ENCODE measurements around the gene HEPACAM2. TPM values are rescaled to one million over a fixed set of nuclear protein-coding genes. Genes with fewer than 3 reads are reported as not detected.

The HEPACAM2 gene
- total and polyA plus RNA-seq, 4 experiments from 2014 or later = 0.15 TPM; not detected in 3

DNA sequence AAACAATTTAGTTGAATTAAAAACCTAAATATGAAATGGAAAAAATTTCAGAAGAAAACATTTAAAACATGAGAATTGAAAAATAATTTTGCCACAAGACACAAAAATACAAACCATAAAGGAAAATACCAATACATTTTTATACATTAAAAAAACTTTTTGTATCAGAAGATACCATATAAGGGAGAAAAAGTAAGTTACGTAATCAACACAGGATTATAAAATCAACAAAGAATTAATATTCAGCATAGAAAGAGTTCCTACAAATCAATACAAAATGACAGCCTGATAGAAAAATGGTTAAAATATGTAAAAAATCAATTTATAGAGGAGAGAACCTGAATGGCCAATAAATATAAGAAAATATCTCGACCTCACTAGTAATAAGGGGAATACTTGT lies 61.5 kb downstream of the HEPACAM2 start:
- Histone ChIP-seq H3K27ac (ENCODE audit: low read depth, low read length) (no peak overlapping the region), H3K4me1 (ENCODE audit: insufficient read depth, low read length) (peaks cover 4% of the 10 kb centered on the region), H3K36me3 (ENCODE audit: insufficient read depth, low read length) (no peaks in the 10 kb centered on the region), H3K4me3 (ENCODE audit: low read length in 2 of 2) (no peak overlapping the region), H3K9me3 (ENCODE audit: control insufficient read depth in 1 of 2, low read length in 2 of 2) (no peaks in the 10 kb centered on the region), H3K27me3 (ENCODE audit: insufficient read depth, low read length) (no peaks in the 10 kb centered on the region)
- DNase-seq = no peak
- Mint-ChIP-seq H3K27me3 (no peaks in the 10 kb centered on the region), H3K9me3 (peaks cover 4 to 38% (median 15%) of the 10 kb centered on the region in 8 donors), H3K4me1 (peaks cover 4 to 16% (median 6%) of the 10 kb centered on the region in 4 donors), H3K36me3 (peaks cover 0 to 2% of the 10 kb centered on the region in 2 donors), H3K4me3 (no peak overlapping the region), H3K27ac (peak overlapping the region in 3 of 7 donors; percentile 24 to 47 (median 31))
- intact Hi-C loops (cut with micrococcal nuclease) = no loop called here
- ChIA-PET POLR2A (ENCODE audit: partially characterized antibody) (no interaction called here), CTCF (ENCODE audit: partially characterized antibody) (no interaction called here)

DNA sequence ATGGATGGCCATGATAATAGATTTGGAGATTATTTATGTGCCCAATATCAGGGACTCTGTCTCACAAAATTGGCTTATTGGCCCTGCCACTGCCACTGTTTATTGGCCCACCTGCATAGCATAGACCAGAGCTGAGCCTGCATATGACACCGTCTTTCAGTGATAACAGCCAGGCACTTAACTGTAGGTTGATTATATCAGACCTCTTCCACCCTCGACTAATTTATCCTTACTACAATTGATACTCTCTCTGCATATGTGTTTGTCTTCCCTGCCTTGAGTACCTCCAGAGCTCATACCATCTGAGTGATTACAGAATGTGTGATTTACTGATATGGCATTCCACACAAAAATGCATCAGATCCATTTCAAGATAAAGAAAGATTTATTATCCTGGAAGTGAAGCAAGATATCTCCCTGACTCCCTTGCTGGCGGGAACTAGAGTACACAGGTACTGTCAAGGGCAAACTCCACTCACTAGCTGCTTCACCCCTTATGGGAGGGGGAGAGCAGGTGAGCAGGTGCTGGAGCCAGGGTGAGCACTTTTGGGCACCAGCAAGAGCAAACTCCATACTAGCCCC lies 65.0 kb downstream of the HEPACAM2 start:
- CTCF ChIA-PET (ENCODE audit: partially characterized antibody) = no interaction called here
- H3K27ac Mint-ChIP-seq = peak overlapping the region in 1 of 7 donors; percentile 59
- H3K9me3 Mint-ChIP-seq = peaks cover 0 to 17% (median 6%) of the 10 kb centered on the region in 8 donors

DNA sequence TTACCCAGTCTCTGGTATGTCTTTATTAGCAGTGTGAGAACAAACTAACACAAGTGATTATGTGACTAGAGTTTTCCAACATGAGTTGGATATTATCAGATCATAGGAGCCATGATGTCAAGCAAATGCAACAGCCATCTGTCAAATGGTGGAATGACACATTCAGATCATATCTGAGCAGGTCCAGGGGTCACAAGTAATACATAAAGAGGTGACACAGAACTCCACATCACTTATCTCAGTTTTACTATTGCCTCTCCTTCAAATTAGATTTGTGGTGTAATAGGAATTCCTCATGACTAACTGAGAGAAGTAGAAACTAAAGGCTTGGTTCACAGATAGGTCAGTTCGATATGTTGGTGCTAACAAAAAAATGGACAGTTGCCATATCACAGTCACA lies 65.9 kb downstream of the HEPACAM2 start:
- H3K27me3 Mint-ChIP-seq = no peaks in the 10 kb centered on the region
- Histone ChIP-seq H3K27ac (ENCODE audit: low read depth, low read length) (no peak overlapping the region), H3K27me3 (ENCODE audit: insufficient read depth, low read length) (no peaks in the 10 kb centered on the region), H3K4me1 (ENCODE audit: insufficient read depth, low read length) (peaks cover 4% of the 10 kb centered on the region), H3K9me3 (ENCODE audit: control insufficient read depth in 1 of 2, low read length in 2 of 2) (no peaks in the 10 kb centered on the region), H3K36me3 (ENCODE audit: insufficient read depth, low read length) (no peaks in the 10 kb centered on the region), H3K4me3 (ENCODE audit: low read length in 2 of 2) (no peak overlapping the region)
- no peaks in the 10 kb centered on the region for H3K36me3 Mint-ChIP-seq
- ChIA-PET CTCF (ENCODE audit: partially characterized antibody) (no interaction called here), POLR2A (ENCODE audit: partially characterized antibody) (no interaction called here)
- no peak for DNase-seq
- intact Hi-C loops (cut with micrococcal nuclease) = no loop called here
- peaks cover 0 to 17% (median 6%) of the 10 kb centered on the region in 8 donors for H3K9me3 Mint-ChIP-seq
- no peak overlapping the region for H3K4me3 Mint-ChIP-seq
- H3K4me1 Mint-ChIP-seq = peaks cover 0 to 5% (median 1%) of the 10 kb centered on the region in 4 donors
- H3K27ac Mint-ChIP-seq = no peak overlapping the region

More for the DNA sequence above, 65.0 kb downstream of the HEPACAM2 start:
- POLR2A ChIA-PET (ENCODE audit: partially characterized antibody) = no interaction called here
- Histone ChIP-seq H3K4me1 (ENCODE audit: insufficient read depth, low read length) (peaks cover 4% of the 10 kb centered on the region), H3K4me3 (ENCODE audit: low read length in 2 of 2) (no peak overlapping the region), H3K27me3 (ENCODE audit: insufficient read depth, low read length) (no peaks in the 10 kb centered on the region), H3K36me3 (ENCODE audit: insufficient read depth, low read length) (no peaks in the 10 kb centered on the region), H3K9me3 (ENCODE audit: control insufficient read depth in 1 of 2, low read length in 2 of 2) (no peaks in the 10 kb centered on the region), H3K27ac (ENCODE audit: low read depth, low read length) (no peak overlapping the region)
- intact Hi-C loops (cut with micrococcal nuclease) = no loop called here
- H3K27me3 Mint-ChIP-seq = no peaks in the 10 kb centered on the region
- H3K4me1 Mint-ChIP-seq = peaks cover 4 to 13% (median 5%) of the 10 kb centered on the region in 4 donors
- H3K36me3 Mint-ChIP-seq = no peaks in the 10 kb centered on the region
- no peak overlapping the region for H3K4me3 Mint-ChIP-seq
- no peak for DNase-seq

- H3K36me3 ChIP-seq (ENCODE audit: insufficient read depth, low read length) = no peaks in the 10 kb centered on the region
- no peak overlapping the region for H3K27ac ChIP-seq (ENCODE audit: low read depth, low read length)
- CTCF ChIA-PET (ENCODE audit: partially characterized antibody) = no interaction called here
- no peak overlapping the region for H3K4me3 Mint-ChIP-seq
- no peaks in the 10 kb centered on the region for H3K36me3 Mint-ChIP-seq
- H3K27me3 Mint-ChIP-seq = no peaks in the 10 kb centered on the region
- intact Hi-C loops (cut with micrococcal nuclease) = no loop called here
- no peaks in the 10 kb centered on the region for H3K4me1 ChIP-seq (ENCODE audit: insufficient read depth, low read length)
- H3K27me3 ChIP-seq (ENCODE audit: insufficient read depth, low read length) = no peaks in the 10 kb centered on the region
- peaks cover 0 to 17% (median 6%) of the 10 kb centered on the region in 8 donors for H3K9me3 Mint-ChIP-seq
- H3K4me3 ChIP-seq (ENCODE audit: low read length in 2 of 2) = no peak overlapping the region
- no peak for DNase-seq
- peak overlapping the region in 1 of 7 donors; percentile 38 for H3K27ac Mint-ChIP-seq
- POLR2A ChIA-PET (ENCODE audit: partially characterized antibody) = no interaction called here
- no peaks in the 10 kb centered on the region for H3K4me1 Mint-ChIP-seq
- no peaks in the 10 kb centered on the region for H3K9me3 ChIP-seq (ENCODE audit: control insufficient read depth in 1 of 2, low read length in 2 of 2)
Measured at GRCh38 chr7:93159490-93159889, 66.8 kb downstream of the HEPACAM2 start.

GRCh38 chr7:93156884-93157283 lies 69.4 kb downstream of the HEPACAM2 start:
- Mint-ChIP-seq H3K4me3 (no peak overlapping the region), H3K27me3 (no peaks in the 10 kb centered on the region), H3K9me3 (peaks cover 0 to 11% (median 3%) of the 10 kb centered on the region in 8 donors), H3K4me1 (no peaks in the 10 kb centered on the region), H3K27ac (no peak overlapping the region), H3K36me3 (no peaks in the 10 kb centered on the region)
- no peak for DNase-seq
- ChIA-PET POLR2A (ENCODE audit: partially characterized antibody) (no interaction called here), CTCF (ENCODE audit: partially characterized antibody) (interaction anchor here (0.5 kb wide), 1 partner anchor 14 kb away, joined by 3 read pairs; no protein-coding TSS in a partner anchor)
- no peaks in the 10 kb centered on the region for H3K27me3 ChIP-seq (ENCODE audit: insufficient read depth, low read length)
- no peaks in the 10 kb centered on the region for H3K36me3 ChIP-seq (ENCODE audit: insufficient read depth, low read length)
- H3K27ac ChIP-seq (ENCODE audit: low read depth, low read length) = no peak overlapping the region
- intact Hi-C loops (cut with micrococcal nuclease) = no loop called here
- H3K4me1 ChIP-seq (ENCODE audit: insufficient read depth, low read length) = no peaks in the 10 kb centered on the region
- no peak overlapping the region for H3K4me3 ChIP-seq (ENCODE audit: low read length in 2 of 2)
- H3K9me3 ChIP-seq (ENCODE audit: control insufficient read depth in 1 of 2, low read length in 2 of 2) = no peaks in the 10 kb centered on the region

GRCh38 chr7:93150200-93150835 lies 76.0 kb downstream of the HEPACAM2 start:
- DNase-seq = no peak
- peaks cover 13 to 21% of the 10 kb centered on the region in 2 donors for H3K36me3 Mint-ChIP-seq
- H3K9me3 Mint-ChIP-seq = no peaks in the 10 kb centered on the region
- CTCF ChIA-PET (ENCODE audit: partially characterized antibody) = no interaction called here
- Histone ChIP-seq H3K9me3 (ENCODE audit: control insufficient read depth in 1 of 2, low read length in 2 of 2) (no peaks in the 10 kb centered on the region), H3K27ac (ENCODE audit: low read depth, low read length) (no peak overlapping the region), H3K4me3 (ENCODE audit: low read length in 2 of 2) (no peak overlapping the region), H3K4me1 (ENCODE audit: insufficient read depth, low read length) (peaks cover 25% of the 10 kb centered on the region), H3K36me3 (ENCODE audit: insufficient read depth, low read length) (no peaks in the 10 kb centered on the region), H3K27me3 (ENCODE audit: insufficient read depth, low read length) (no peaks in the 10 kb centered on the region)
- POLR2A ChIA-PET (ENCODE audit: partially characterized antibody) = no interaction called here
- H3K4me1 Mint-ChIP-seq = peaks cover 24 to 32% (median 28%) of the 10 kb centered on the region in 4 donors
- peak overlapping the region in 4 of 8 donors; percentile 11 to 27 (median 20) for H3K4me3 Mint-ChIP-seq
- intact Hi-C loops (cut with micrococcal nuclease) = no loop called here
- H3K27ac Mint-ChIP-seq = no peak overlapping the region
- no peaks in the 10 kb centered on the region for H3K27me3 Mint-ChIP-seq

- H3K27ac Mint-ChIP-seq = peak overlapping the region; percentile 66 to 97 (median 94)
- Histone ChIP-seq H3K27ac (ENCODE audit: low read depth, low read length) (peak overlapping the region; percentile 58), H3K4me1 (ENCODE audit: insufficient read depth, low read length) (peaks cover 30% of the 10 kb centered on the region), H3K27me3 (ENCODE audit: insufficient read depth, low read length) (no peaks in the 10 kb centered on the region), H3K9me3 (ENCODE audit: control insufficient read depth in 1 of 2, low read length in 2 of 2) (no peaks in the 10 kb centered on the region), H3K36me3 (ENCODE audit: insufficient read depth, low read length) (peaks cover 14% of the 10 kb centered on the region), H3K4me3 (ENCODE audit: low read length in 2 of 2) (peak overlapping the region in 1 of 2 donors; percentile 59)
- POLR2A ChIA-PET (ENCODE audit: partially characterized antibody) = no interaction called here
- no peak for DNase-seq
- peak overlapping the region; percentile 66 to 96 (median 89) for H3K4me3 Mint-ChIP-seq
- H3K9me3 Mint-ChIP-seq = no peaks in the 10 kb centered on the region
- H3K36me3 Mint-ChIP-seq = peaks cover 25 to 30% of the 10 kb centered on the region in 2 donors
- H3K27me3 Mint-ChIP-seq = no peaks in the 10 kb centered on the region
- CTCF ChIA-PET (ENCODE audit: partially characterized antibody) = no interaction called here
- intact Hi-C loops (cut with micrococcal nuclease) = loop anchor here (1.0 kb wide), 2 partner anchors 30 to 84 kb away; partner anchors contain the start of gene VPS50
- peaks cover 27 to 35% (median 31%) of the 10 kb centered on the region in 4 donors for H3K4me1 Mint-ChIP-seq
Measured at GRCh38 chr7:93148727-93149126, 77.5 kb downstream of the HEPACAM2 start.
